ENCODE measurements around the gene RAMP2. TPM values are rescaled to one million over a fixed set of nuclear protein-coding genes. Genes with fewer than 3 reads are reported as not detected.

Gene RAMP2
- total and polyA plus RNA-seq, 2 of the 13 experiments (the other 11 are each of a cell fraction or from before 2014, with no cell fraction given): 1.4 to 5.2 TPM

- TF ChIP-seq ZNF672 (CRISPR knock-in tag; IDR thresholded peaks at IDR 0.05) (no peak), SOX6 (IDR thresholded peaks at IDR 0.05) (no peak), SOX6 (CRISPR knock-in tag; IDR thresholded peaks at IDR 0.05) (peak; percentile 83), MEIS1 (CRISPR knock-in tag; IDR thresholded peaks at IDR 0.05; ENCODE audit: borderline replicate concordance) (peak; percentile 54; the same call in 1 of the 2 replicates), DNMT1 (CRISPR knock-in tag; IDR thresholded peaks at IDR 0.05) (peak; percentile 86; the same call in 1 of the 2 replicates), IKZF4 (CRISPR knock-in tag; IDR thresholded peaks at IDR 0.05; ENCODE audit: borderline replicate concordance, low read depth, not compliant biosample characterization) (peak; percentile 41), ZNF432 (CRISPR knock-in tag; IDR thresholded peaks at IDR 0.05; ENCODE audit: borderline replicate concordance) (no peak), GATAD1 (CRISPR knock-in tag; IDR thresholded peaks at IDR 0.05) (peak; percentile 74; the same call in 1 of the 2 replicates), MAX (IDR thresholded peaks at IDR 0.05) (peak; percentile 29), KAT2B (IDR thresholded peaks at IDR 0.05; ENCODE audit: borderline replicate concordance, low read depth, low read length) (no peak), ZNF839 (CRISPR knock-in tag; IDR thresholded peaks at IDR 0.05; ENCODE audit: borderline replicate concordance) (no peak), MNT (IDR thresholded peaks at IDR 0.05) (no peak), ZNF781 (CRISPR knock-in tag; IDR thresholded peaks at IDR 0.05; ENCODE audit: borderline replicate concordance, not compliant biosample characterization) (peak; percentile 72), SRSF9 (IDR thresholded peaks at IDR 0.05; ENCODE audit: borderline replicate concordance, insufficient read depth, low read depth, low read length, poor library complexity, severe bottlenecking) (no peak), SATB2 (CRISPR knock-in tag; IDR thresholded peaks at IDR 0.05) (peak; percentile 21; the same call in 1 of the 2 replicates), ZNF367 (CRISPR knock-in tag; IDR thresholded peaks at IDR 0.05; ENCODE audit: borderline replicate concordance) (no peak), ZSCAN22 (CRISPR knock-in tag; IDR thresholded peaks at IDR 0.05) (no peak; the same call in 1 of the 2 replicates), ZNF616 (CRISPR knock-in tag; IDR thresholded peaks at IDR 0.05; ENCODE audit: low read depth) (0 out of 2 replicates have a peak, but pooled peaks have one; percentile 13), ZNF274 (CRISPR knock-in tag; IDR thresholded peaks at IDR 0.05) (no peak), DR1 (CRISPR knock-in tag; IDR thresholded peaks at IDR 0.05) (peak; percentile 56; the same call in 1 of the 2 replicates), ZBTB43 (CRISPR knock-in tag; conservative IDR thresholded peaks at IDR 0.05) (no peak), ZNF337 (CRISPR knock-in tag; IDR thresholded peaks at IDR 0.05; ENCODE audit: borderline replicate concordance, low read depth) (no peak), KDM1A (CRISPR knock-in tag; IDR thresholded peaks at IDR 0.05) (no peak; the same call in 1 of the 2 replicates), CSRNP2 (CRISPR knock-in tag; conservative IDR thresholded peaks at IDR 0.05; ENCODE audit: low read depth) (peak; percentile 87; the same call in 1 of the 2 replicates), MBNL3 (CRISPR knock-in tag; conservative IDR thresholded peaks at IDR 0.05) (no peak)
Observed at GRCh38 chr17:42779936-42780850, 19.2 kb downstream of the RAMP2 start, which contains the start of gene WNK4 (continued).
